CD4-positive, alpha-beta T cell treated with Interleukin-17A for 4 hours (primary cell): ENCODE measurements around the gene CFAP69.

Experiments
- DNase-seq: peaks from one replicate; pipeline ENCODE4 v3.0.0-alpha.2; 2020; ENCODE audit warnings: mixed read lengths

Gene CFAP69

GRCh38 chr7:90244909-90245851 is at the start of gene CFAP69:
Gene CFAP69, plus strand, starts transcription at chr7:90245174. Its CDS starts 251 bp downstream, at chr7:90245425.
- peak; percentile 88 for DNase-seq

- DNase-seq, result no peak
Observed at GRCh38 chr7:90201500-90202195, 43.3 kb upstream of the CFAP69 start.

- no peak for DNase-seq
Observed at GRCh38 chr7:90207956-90208355, 37.0 kb upstream of the CFAP69 start.

- no peak for DNase-seq
Observed at GRCh38 chr7:90209776-90210175, 35.2 kb upstream of the CFAP69 start.

GRCh38 chr7:90210475-90210874 is 34.5 kb upstream of the CFAP69 start:
- no peak for DNase-seq

GRCh38 chr7:90210981-90211380 is 34.0 kb upstream of the CFAP69 start:
- DNase-seq, result no peak

- DNase-seq, result no peak
Observed at GRCh38 chr7:90211391-90212148, 33.4 kb upstream of the CFAP69 start, which contains the start of gene STEAP2. Gene STEAP2, plus strand, starts transcription at chr7:90211740. Its CDS starts 13,343 bp downstream, at chr7:90225083.

- DNase-seq, result no peak
Observed at GRCh38 chr7:90212149-90212495, 32.9 kb upstream of the CFAP69 start.

- no peak for DNase-seq
Observed at GRCh38 chr7:90213521-90213920, 31.5 kb upstream of the CFAP69 start.

GRCh38 chr7:90216080-90216674 is 28.8 kb upstream of the CFAP69 start:
- DNase-seq, result no peak

- no peak for DNase-seq
Observed at GRCh38 chr7:90216771-90217170, 28.2 kb upstream of the CFAP69 start.

GRCh38 chr7:90222390-90222789 is 22.6 kb upstream of the CFAP69 start:
- DNase-seq, result no peak

GRCh38 chr7:90222811-90223725 is 21.9 kb upstream of the CFAP69 start:
- no peak for DNase-seq

- no peak for DNase-seq
Observed at GRCh38 chr7:90224195-90224594, 20.8 kb upstream of the CFAP69 start.

- no peak for DNase-seq
Observed at GRCh38 chr7:90225181-90225580, 19.8 kb upstream of the CFAP69 start.

- DNase-seq, result no peak
Observed at GRCh38 chr7:90225601-90226000, 19.4 kb upstream of the CFAP69 start.

- DNase-seq, result no peak
Observed at GRCh38 chr7:90227259-90227658, 17.7 kb upstream of the CFAP69 start.

GRCh38 chr7:90229682-90230081 is 15.3 kb upstream of the CFAP69 start:
- no peak for DNase-seq

GRCh38 chr7:90230834-90231233 is 14.1 kb upstream of the CFAP69 start:
- DNase-seq, result no peak

- DNase-seq, result no peak
Observed at GRCh38 chr7:90231304-90231703, 13.7 kb upstream of the CFAP69 start.

- no peak for DNase-seq
Observed at GRCh38 chr7:90232430-90232829, 12.5 kb upstream of the CFAP69 start.

- no peak for DNase-seq
Observed at GRCh38 chr7:90233569-90233968, 11.4 kb upstream of the CFAP69 start.
